Dendritic cell treated with granulocyte-macrophage colony-stimulating factor and Interleukin-4, amounts not matched to agents 40 ng/mL and 50 ng/mL, for 4 days (primary cell): ENCODE data around the gene ACSM2A.
"Not testable (repeated sequence)": the region's sequence is repeated elsewhere in the genome, so short reads cannot be mapped to it uniquely, and the experiment has no call there.

Experiments
- H3K27ac Mint-ChIP-seq: one replicate; pipeline ENCODE4 v1.8.0; 2022; ENCODE audit warnings: mild to moderate bottlenecking, mixed read lengths
- H3K27me3 Mint-ChIP-seq: one replicate; pipeline ENCODE4 v1.8.0; 2022; ENCODE audit warnings: mild to moderate bottlenecking, mixed read lengths
- H3K36me3 Mint-ChIP-seq: one replicate; pipeline ENCODE4 v1.8.0; 2022; ENCODE audit warnings: low read depth, mixed read lengths
- H3K4me1 Mint-ChIP-seq: one replicate; pipeline ENCODE4 v1.8.0; 2022; ENCODE audit warnings: low read depth, mixed read lengths
- H3K4me3 Mint-ChIP-seq: one replicate; pipeline ENCODE4 v1.8.0; 2022; ENCODE audit warnings: mild to moderate bottlenecking, moderate library complexity, mixed read lengths
- H3K9me3 Mint-ChIP-seq: one replicate; pipeline ENCODE4 v1.8.0; 2022; ENCODE audit warnings: mixed read lengths
- intact Hi-C: fragments of 100-400 bp; cut with micrococcal nuclease; formaldehyde crosslinking; loops from one replicate; pipeline ENCODE4 v1.15.0; 2022

The ACSM2A gene, protein sequence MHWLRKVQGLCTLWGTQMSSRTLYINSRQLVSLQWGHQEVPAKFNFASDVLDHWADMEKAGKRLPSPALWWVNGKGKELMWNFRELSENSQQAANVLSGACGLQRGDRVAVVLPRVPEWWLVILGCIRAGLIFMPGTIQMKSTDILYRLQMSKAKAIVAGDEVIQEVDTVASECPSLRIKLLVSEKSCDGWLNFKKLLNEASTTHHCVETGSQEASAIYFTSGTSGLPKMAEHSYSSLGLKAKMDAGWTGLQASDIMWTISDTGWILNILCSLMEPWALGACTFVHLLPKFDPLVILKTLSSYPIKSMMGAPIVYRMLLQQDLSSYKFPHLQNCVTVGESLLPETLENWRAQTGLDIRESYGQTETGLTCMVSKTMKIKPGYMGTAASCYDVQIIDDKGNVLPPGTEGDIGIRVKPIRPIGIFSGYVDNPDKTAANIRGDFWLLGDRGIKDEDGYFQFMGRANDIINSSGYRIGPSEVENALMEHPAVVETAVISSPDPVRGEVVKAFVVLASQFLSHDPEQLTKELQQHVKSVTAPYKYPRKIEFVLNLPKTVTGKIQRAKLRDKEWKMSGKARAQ

DNA sequence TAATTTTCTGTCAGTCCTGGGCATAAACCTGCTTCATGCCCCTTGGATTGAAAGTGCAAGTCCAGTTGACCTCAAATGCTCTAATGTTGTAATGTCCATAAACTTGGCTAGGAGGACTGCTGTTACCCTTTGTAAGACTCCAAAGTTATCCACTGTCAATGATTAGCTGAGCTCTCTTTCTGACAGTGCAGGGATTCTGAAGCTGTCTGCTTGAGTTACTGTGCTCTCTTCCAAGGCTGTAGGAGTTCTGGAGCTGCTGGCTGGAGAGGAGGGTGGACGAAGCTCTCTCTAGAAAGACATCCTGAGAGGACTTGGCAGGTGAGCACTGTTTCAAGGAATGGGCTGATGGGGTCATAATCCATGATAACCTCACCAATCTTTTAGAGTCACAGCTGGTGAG is at the start of gene ACSM2A:
TSS of gene ACSM2A (plus strand) at position 158 of the 400 bp plus-strand sequence. CDS start 8,594 bp downstream, outside the sequence.
- H3K4me3 Mint-ChIP-seq, H3K27me3 Mint-ChIP-seq, H3K36me3 Mint-ChIP-seq, H3K27ac Mint-ChIP-seq, H3K4me1 Mint-ChIP-seq, H3K9me3 Mint-ChIP-seq, intact Hi-C loops: not testable (repeated sequence)

DNA sequence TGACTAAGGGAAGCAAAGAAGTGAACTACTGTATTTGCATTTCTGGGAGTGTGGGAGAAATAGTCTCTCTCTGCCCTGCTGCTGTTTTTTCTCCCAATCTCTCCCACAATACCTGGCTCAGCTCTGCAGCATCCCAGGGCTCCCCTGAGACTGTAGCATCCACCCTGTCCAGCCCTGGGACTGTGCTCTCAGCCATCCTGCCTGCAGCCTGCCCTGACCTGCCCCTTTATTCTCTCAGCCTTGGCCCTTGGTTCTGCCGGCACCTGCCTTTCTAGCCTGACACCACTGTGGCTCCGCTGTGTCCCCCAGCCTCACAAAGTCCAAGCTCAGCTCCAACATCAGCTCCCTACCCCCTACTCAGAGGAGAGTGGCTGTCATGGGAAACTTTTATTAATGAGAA is 48.7 kb upstream of the ACSM2A start:
- Mint-ChIP-seq H3K4me1 (peaks cover 6% of the 10 kb centered on the region), H3K4me3 (no peak overlapping the region), H3K27ac (peak overlapping the region; percentile 24), H3K9me3 (no peaks in the 10 kb centered on the region), H3K36me3 (no peaks in the 10 kb centered on the region), H3K27me3 (peaks cover 12% of the 10 kb centered on the region)
- intact Hi-C loops = no loop called here

DNA sequence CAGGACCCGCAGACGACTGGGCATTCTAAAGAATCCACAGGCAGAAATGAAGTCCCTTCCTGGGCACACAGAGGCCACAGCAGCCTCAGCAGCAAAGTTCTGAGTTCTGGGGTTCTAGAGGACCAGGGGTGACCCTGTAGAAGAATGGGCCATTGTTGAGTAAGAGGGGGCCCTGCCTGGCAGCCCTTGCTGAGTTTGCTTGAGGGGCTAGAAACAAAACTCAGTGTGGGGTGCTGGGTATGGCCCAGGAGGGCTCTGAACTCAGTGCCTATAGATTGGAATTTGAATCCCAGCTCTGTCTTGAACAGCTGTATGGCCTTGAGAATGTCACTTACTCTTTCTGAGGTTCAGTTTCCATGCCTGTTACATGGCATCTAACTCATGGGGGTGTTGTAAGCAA is 46.7 kb upstream of the ACSM2A start, which contains the start of gene PDILT:
TSS of gene PDILT (minus strand) at position 101 of the 400 bp plus-strand sequence. CDS start 5,437 bp downstream, outside the sequence.
- Mint-ChIP-seq H3K27ac (no peak within 1 kb of the TSS), H3K27me3 (peaks cover 10% of the 10 kb centered on the region), H3K9me3 (no peaks in the 10 kb centered on the region), H3K36me3 (no peaks in the 10 kb centered on the region), H3K4me1 (peaks cover 16% of the 10 kb centered on the region), H3K4me3 (no peak within 1 kb of the TSS)
- intact Hi-C loops = no loop called here

DNA sequence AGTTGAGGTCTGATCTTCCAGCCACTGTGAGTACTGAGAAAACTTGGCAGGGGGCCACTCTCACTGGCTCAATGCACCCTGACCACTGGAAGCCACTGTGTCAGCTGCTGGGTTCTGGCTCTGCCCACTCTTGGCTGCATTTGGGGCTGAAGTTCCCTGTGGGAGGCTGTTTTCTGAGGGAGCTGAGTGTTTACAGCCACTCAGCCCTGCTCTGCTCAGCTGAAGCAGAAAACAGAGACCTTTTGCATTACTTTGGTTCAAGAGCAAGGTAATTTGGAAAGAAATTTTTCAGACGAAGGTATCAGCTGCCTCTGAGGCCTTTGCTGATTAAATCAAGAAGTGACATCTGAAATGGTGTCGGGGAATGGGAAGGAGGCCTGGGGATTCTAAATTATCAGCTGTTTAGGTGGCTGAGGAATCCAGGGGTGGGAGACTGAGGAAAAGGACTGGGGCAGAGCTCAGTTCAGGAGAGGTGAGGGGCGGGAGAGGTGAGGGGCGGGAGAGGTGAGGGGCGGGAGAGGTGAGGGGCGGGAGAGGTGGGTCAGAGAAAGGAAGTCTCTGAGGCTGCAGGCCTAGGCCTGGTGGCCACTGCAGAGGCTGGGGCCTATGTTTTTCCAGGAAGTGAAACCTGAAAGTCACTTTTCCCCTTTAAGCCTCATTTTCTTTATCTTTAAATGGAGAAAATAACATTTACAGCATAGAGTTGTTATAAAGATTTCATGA is 41.8 kb upstream of the ACSM2A start, which contains the start of gene ACSM5:
TSS of gene ACSM5 (plus strand) at position 137 of the 723 bp plus-strand sequence. CDS start 1,951 bp downstream, outside the sequence.
- intact Hi-C loops = no loop called here
- Mint-ChIP-seq H3K9me3 (no peaks in the 10 kb centered on the region), H3K36me3 (no peaks in the 10 kb centered on the region), H3K4me1 (peaks cover 37% of the 10 kb centered on the region), H3K27ac (peak within 1 kb of the TSS; percentile 99), H3K27me3 (peaks cover 2% of the 10 kb centered on the region), H3K4me3 (peak within 1 kb of the TSS; percentile 43)

DNA sequence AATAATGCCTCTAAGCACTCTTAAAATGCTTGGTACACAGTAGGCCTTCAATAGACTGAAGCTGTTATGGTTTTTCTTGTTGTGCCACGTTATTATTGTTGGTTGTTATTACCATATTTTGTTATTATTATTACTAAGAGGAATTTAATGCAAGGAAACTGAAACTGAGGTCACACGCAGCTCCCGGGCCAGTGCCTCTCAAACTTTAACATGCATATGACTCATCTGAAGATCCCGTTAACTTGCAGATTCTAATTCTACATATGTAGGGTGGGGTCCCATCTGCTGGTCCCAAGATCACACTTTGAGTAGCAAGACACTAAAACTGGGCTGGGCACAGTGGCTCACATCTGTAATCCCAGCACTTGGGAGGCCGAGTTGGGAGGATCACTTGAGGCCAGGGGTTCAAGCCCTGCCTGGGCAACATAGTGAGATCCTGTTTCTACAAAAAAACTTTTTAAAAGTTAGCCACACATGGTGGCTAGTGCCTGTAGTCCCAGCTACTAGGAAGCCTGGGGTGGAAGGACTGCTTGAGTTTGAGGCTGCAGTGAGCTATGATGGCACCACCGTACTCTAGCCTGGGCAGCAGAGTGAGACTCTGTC is 41.1 kb upstream of the ACSM2A start:
- Mint-ChIP-seq H3K4me1 (peaks cover 43% of the 10 kb centered on the region), H3K4me3 (peak overlapping the region; percentile 17)

DNA sequence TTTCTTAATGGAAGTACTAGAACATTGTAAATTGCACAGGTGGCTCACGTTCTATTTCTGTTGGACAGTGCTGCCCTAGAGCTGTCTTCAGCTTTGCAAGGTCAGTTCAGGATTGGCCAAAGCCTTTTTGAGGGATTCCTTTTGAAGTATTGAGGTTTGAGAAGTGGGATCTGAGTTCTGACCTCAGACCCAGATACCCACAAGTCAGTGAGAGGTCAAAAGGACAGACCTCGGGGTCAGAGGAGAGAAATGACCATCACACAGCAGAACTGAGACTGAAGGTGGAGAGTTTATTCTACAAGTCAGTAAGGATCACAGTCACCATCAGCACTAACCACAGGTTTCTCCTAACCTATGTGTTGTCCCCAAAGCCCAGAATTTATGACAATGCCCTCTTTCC is 40.3 kb upstream of the ACSM2A start:
- Mint-ChIP-seq H3K27me3 (peaks cover 5% of the 10 kb centered on the region), H3K36me3 (no peaks in the 10 kb centered on the region), H3K4me1 (peaks cover 48% of the 10 kb centered on the region), H3K4me3 (no peak overlapping the region), H3K27ac (peak overlapping the region; percentile 58), H3K9me3 (no peaks in the 10 kb centered on the region)
- intact Hi-C loops = no loop called here

More for the DNA sequence above, 41.1 kb upstream of the ACSM2A start:
- no peaks in the 10 kb centered on the region for H3K36me3 Mint-ChIP-seq
- intact Hi-C loops = no loop called here
- peaks cover 5% of the 10 kb centered on the region for H3K27me3 Mint-ChIP-seq
- H3K27ac Mint-ChIP-seq = peak overlapping the region; percentile 99
- no peaks in the 10 kb centered on the region for H3K9me3 Mint-ChIP-seq

DNA sequence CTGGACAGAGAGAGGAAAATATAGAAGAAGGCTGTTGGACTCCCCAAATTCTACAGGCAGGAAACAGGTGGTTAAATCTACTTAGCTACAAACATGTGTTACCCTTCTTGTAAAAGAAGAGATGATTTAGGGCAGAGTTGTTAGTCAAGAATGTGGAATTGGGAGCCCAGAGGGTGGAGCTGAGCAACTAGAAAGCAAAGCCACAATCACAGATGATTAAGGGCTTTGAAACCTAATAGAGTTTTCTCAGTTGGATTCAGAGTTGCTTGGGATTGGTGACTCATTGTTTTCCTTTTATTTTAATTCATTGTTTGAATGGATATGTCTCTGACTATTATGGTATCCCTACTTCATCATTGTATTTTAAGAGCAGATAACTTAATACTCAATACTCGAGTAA is 35.8 kb upstream of the ACSM2A start:
- peaks cover 29% of the 10 kb centered on the region for H3K4me1 Mint-ChIP-seq

DNA sequence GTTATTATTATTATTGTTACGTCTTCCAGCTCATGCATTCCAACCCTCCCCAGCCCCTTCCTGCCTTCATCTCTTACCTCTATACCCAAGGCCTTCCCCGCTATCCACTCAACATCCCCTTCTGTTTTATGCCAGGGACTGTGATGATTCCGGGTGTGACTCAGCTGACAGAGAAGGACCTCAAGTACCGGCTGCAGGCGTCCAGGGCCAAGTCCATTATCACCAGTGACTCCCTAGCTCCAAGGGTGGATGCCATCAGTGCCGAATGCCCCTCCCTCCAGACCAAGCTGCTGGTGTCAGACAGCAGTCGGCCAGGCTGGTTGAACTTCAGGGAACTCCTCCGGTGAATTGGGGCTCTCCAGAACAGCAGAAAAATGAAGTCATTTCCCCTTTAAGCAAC is 32.2 kb upstream of the ACSM2A start:
- Mint-ChIP-seq H3K4me1 (peaks cover 16% of the 10 kb centered on the region), H3K27ac (peak overlapping the region; percentile 48), H3K27me3 (peaks cover 13% of the 10 kb centered on the region)
- H3K36me3 Mint-ChIP-seq, H3K9me3 Mint-ChIP-seq, H3K4me3 Mint-ChIP-seq, intact Hi-C loops: not testable (repeated sequence)

More for the DNA sequence above, 35.8 kb upstream of the ACSM2A start:
- intact Hi-C loops = no loop called here
- H3K27ac Mint-ChIP-seq = peak overlapping the region; percentile 86
- H3K27me3 Mint-ChIP-seq = peaks cover 10% of the 10 kb centered on the region
- no peaks in the 10 kb centered on the region for H3K36me3 Mint-ChIP-seq
- no peak overlapping the region for H3K4me3 Mint-ChIP-seq
- H3K9me3 Mint-ChIP-seq = no peaks in the 10 kb centered on the region

DNA sequence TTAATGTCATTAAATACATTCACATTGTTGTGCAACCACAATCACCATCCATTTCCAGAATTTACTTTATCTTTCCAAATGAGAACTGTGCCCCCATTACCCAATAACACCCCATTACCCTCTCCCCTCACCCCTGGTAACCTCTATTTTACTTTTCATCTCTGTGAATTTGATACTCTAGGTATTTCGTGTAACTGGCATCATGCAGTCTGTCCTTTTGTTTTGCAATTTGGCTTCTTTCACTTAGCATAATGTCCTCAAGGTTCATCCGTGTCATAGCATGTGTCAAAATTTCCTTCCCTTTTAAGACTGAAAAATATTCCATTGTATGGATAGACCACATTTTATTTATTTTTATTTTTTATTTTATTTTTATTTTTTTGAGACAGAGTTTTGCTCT is 29.6 kb upstream of the ACSM2A start:
- H3K9me3 Mint-ChIP-seq, H3K4me1 Mint-ChIP-seq, intact Hi-C loops, H3K27ac Mint-ChIP-seq, H3K4me3 Mint-ChIP-seq, H3K27me3 Mint-ChIP-seq, H3K36me3 Mint-ChIP-seq: not testable (repeated sequence)

DNA sequence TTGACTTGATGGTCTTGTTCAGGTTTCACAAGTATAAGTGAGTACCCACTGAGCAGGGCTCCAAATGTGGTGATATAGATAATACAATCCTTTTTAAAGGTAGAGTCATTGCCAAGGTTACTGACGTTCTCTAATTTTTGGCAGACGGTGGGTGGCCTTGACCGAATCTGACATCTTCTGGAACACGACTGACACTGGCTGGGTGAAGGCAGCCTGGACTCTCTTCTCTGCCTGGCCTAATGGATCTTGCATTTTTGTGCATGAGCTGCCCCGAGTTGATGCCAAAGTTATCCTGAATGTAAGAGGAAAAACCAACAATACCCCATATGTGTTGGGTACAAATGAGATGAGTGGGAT is 27.6 kb upstream of the ACSM2A start:
- H3K9me3 Mint-ChIP-seq, H3K4me3 Mint-ChIP-seq, H3K4me1 Mint-ChIP-seq, H3K27me3 Mint-ChIP-seq, H3K27ac Mint-ChIP-seq, intact Hi-C loops, H3K36me3 Mint-ChIP-seq: not testable (repeated sequence)

DNA sequence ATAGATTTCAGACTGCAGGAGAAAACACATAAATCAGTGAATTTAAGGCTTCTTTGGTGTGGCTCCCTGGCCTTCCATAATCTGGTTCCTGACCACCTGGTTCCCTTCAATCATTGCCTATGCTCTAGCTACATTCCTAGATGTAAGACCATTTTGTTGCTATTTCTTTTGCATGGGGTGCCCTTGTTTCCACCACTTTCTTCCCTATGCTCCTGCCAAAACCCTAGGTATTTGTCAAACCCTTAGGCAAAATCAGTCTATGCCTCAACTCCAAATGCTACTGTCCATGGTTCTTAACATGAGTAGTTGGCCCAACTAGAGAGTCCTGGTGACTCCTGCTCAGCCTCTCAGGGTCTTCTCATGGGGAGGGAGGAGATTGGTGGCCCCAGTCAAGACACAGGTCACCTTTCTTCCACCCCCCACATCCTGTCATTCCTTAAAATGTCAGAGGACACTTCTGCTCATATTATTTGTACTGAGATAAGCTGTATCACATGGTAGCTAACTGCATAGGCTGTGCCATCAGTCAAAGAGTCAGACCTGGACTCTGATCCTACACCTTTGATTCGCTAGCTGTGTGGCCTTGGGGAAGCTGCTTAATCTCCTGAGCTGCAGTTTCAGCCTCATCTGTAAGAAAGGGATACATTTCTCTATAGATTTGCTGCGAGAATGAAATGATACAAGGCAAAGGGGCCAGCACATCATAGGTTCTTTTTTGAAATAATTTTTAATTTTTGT is 27.0 kb upstream of the ACSM2A start:
- no peaks in the 10 kb centered on the region for H3K9me3 Mint-ChIP-seq
- no peaks in the 10 kb centered on the region for H3K4me1 Mint-ChIP-seq
- peaks cover 5% of the 10 kb centered on the region for H3K27me3 Mint-ChIP-seq
- intact Hi-C loops = no loop called here
- no peaks in the 10 kb centered on the region for H3K36me3 Mint-ChIP-seq
- no peak overlapping the region for H3K4me3 Mint-ChIP-seq
- H3K27ac Mint-ChIP-seq = no peak overlapping the region

DNA sequence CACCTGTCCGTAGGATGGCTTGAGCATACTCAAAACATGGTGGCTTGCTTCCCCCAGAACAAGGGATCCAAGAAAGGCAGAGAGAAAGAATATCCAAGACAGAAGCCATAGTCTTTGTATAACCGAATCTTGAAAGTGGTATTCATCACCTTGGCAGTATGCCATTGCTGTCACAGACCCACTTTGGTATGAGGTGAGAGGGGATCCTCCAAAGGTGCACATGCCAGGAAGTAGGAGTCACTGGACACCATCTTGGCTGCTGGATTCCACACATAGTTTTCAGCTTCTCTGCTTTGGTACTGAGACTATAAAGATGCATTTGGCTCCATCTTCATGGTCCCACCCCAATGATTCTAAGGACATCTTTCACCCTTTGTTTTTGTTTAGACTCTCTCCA is 23.9 kb upstream of the ACSM2A start:
- H3K36me3 Mint-ChIP-seq, intact Hi-C loops, H3K4me3 Mint-ChIP-seq, H3K27ac Mint-ChIP-seq, H3K4me1 Mint-ChIP-seq, H3K9me3 Mint-ChIP-seq, H3K27me3 Mint-ChIP-seq: not testable (repeated sequence)

DNA sequence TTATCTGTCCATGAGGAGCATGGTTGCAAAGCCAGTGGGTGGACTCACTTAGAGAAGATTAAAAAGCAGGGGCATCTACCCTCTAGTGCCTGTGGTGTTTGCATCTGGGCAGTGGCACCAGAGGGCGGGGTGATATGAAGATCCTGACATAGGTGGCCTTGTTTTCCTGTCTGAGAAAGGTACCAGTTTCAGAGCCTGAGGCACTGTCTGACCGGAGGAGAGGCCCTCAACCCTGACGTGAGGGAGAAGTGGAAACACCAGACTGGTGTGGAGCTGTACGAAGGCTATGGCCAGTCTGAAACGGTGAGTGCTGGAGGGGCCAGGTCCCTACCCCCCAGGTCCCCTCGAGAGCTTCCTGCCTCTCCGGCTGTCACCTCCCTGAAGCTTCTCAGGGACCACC is 21.8 kb upstream of the ACSM2A start:
- intact Hi-C loops, H3K4me1 Mint-ChIP-seq, H3K36me3 Mint-ChIP-seq, H3K4me3 Mint-ChIP-seq, H3K9me3 Mint-ChIP-seq, H3K27me3 Mint-ChIP-seq, H3K27ac Mint-ChIP-seq: not testable (repeated sequence)
